Left ventricle myocardium inferior (tissue), 1 donor: ENCODE measurements around the gene ZCCHC4. TPM values are rescaled to one million over a fixed set of nuclear protein-coding genes. Genes with fewer than 3 reads are reported as not detected.

Experiments
- DNase-seq: peaks from one replicate; pipeline ENCODE4 v3.0.0-alpha.2; 2020
- H3K27ac ChIP-seq: fragments of 200-600 bp; replicated peaks from 2 replicates; pipeline ENCODE4 v1.8.0; 2021
- H3K27me3 ChIP-seq: fragments of 200-600 bp; 2 replicates; pipeline ENCODE4 v1.8.0; 2021; ENCODE audit warnings: low read depth
- H3K36me3 ChIP-seq: fragments of 200-600 bp; 2 replicates; pipeline ENCODE4 v1.8.0; 2021
- H3K4me1 ChIP-seq: fragments of 200-600 bp; 2 replicates; pipeline ENCODE4 v1.8.0; 2021
- H3K4me3 ChIP-seq: fragments of 200-600 bp; 2 replicates; pipeline ENCODE4 v1.8.0; 2021; ENCODE audit warnings: mild to moderate bottlenecking, moderate library complexity
- H3K9me3 ChIP-seq: fragments of 200-600 bp; replicated peaks from 2 replicates; pipeline ENCODE4 v1.8.0; 2021
- intact Hi-C: fragments of 100-400 bp; cut with micrococcal nuclease; formaldehyde crosslinking; loops from one replicate; pipeline ENCODE4 v1.11.0; 2022
- total RNA-seq: library from RNA; stranded (reverse); fragmentation: NEBNext Ultra II Directional; extraction: Animal tissue kit (Norgen Biotek cat#: 25700); gene quantifications from one replicate; pipeline ENCODE4 v1.2.1, GENCODE V29; 2021
- TF ChIP-seq, protein P1 (sequence below): fragments of 200-600 bp; IDR thresholded peaks from 2 replicates; pipeline ENCODE4 v1.8.0; 2021; ENCODE audit warnings: antibody characterized with exemption, mild to moderate bottlenecking, borderline replicate concordance
- donor health status: DM: no; HTN: yes; CAD: no; lungs with severe emphysema.

The ZCCHC4 gene
- total RNA-seq, 1 donor from 2014 or later = 8.7 TPM

DNA sequence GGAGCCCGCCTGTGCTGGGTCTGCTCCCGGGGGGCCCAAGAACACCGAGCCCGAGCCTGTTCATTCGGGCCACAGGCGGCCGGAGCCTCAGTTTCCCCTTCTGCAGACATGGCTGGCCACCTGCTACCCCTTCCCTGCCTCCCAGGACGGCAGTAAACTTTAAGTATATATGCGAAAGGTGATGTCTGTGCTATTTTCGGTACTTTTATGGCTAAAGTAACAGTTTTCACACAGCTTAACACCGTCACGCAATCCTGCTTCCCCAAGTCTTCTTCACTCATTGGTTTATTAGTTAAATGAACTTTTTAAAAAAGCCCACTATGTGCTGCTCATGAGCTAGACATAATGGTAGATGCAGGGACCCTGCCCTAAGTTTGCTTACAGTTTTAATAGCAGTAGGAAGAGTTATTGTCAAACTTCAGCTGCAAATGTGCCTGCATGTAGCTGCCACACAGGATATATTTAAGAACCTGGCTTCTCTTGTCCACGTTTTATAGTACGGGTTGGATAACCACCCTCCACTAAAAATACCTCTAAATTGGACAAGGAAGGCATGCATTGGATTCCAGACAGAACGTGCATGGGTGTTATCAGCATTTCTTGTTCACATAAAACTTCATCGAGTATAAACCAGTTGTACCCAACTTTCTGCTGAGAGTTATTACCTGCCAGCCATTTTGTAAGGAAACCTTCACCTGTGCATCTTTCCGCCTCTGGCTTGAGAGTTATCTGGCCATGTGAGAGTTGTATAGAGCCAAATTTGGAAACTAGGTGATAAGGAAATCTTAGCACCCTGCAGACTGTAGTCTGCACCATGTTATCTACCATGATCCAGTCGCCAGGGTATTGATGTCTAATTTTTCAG is 65.2 kb downstream of the ZCCHC4 start:
- intact Hi-C loops = no loop called here
- H3K27me3 ChIP-seq = no peaks in the 10 kb centered on the region
- peak overlapping the region; percentile 83 for H3K27ac ChIP-seq
- peaks cover 23% of the 10 kb centered on the region for H3K36me3 ChIP-seq
- peak overlapping the region; percentile 99 for H3K4me3 ChIP-seq
- DNase-seq = no peak
- peaks cover 5% of the 10 kb centered on the region for H3K9me3 ChIP-seq
- peaks cover 27% of the 10 kb centered on the region for H3K4me1 ChIP-seq
- TF ChIP-seq, protein P1, sequence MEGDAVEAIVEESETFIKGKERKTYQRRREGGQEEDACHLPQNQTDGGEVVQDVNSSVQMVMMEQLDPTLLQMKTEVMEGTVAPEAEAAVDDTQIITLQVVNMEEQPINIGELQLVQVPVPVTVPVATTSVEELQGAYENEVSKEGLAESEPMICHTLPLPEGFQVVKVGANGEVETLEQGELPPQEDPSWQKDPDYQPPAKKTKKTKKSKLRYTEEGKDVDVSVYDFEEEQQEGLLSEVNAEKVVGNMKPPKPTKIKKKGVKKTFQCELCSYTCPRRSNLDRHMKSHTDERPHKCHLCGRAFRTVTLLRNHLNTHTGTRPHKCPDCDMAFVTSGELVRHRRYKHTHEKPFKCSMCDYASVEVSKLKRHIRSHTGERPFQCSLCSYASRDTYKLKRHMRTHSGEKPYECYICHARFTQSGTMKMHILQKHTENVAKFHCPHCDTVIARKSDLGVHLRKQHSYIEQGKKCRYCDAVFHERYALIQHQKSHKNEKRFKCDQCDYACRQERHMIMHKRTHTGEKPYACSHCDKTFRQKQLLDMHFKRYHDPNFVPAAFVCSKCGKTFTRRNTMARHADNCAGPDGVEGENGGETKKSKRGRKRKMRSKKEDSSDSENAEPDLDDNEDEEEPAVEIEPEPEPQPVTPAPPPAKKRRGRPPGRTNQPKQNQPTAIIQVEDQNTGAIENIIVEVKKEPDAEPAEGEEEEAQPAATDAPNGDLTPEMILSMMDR = no peak

DNA sequence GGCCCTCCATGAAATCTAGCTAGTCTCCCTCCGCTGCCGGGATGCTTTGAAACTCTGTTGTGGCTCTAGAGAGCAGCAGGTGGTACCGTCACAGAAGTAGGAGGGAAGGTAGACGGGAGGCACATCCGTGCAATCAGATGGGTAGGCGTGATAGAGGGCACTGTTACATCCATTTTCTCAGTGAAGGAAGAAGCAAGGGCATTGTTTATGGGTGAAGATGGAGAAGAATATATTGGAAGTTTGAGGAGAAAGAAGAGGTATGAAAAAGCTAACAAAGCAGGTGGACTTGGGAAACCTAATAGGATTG is 65.8 kb downstream of the ZCCHC4 start:
- Histone ChIP-seq H3K27me3 (no peaks in the 10 kb centered on the region), H3K27ac (peak overlapping the region; percentile 83), H3K4me1 (peaks cover 27% of the 10 kb centered on the region), H3K4me3 (peak overlapping the region; percentile 99), H3K36me3 (peaks cover 29% of the 10 kb centered on the region), H3K9me3 (peaks cover 5% of the 10 kb centered on the region)
- DNase-seq = no peak
- intact Hi-C loops = no loop called here
- TF ChIP-seq, protein P1 = no peak

DNA sequence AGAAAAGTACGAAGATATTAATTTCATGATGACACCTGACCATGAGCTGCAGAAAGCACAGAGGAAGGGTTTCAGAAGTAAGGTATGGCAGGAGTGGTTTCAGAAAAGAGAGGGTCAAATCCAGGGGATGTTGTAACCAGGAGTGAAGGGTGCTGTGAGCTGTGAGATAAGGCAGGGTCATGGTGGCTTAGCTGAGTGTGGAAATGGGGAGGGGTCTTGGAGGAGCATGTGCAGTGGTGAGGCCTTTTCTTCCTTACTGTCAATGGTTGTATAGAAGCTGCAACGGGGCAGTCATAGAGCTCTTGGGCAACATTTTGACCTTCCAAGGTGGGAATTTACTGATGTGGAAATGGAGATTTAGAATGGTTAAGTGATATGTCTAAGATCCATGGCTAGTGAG is 67.0 kb downstream of the ZCCHC4 start:
- H3K27me3 ChIP-seq = no peaks in the 10 kb centered on the region
- H3K4me3 ChIP-seq = no peak overlapping the region
- H3K4me1 ChIP-seq = peaks cover 27% of the 10 kb centered on the region
- no peak for DNase-seq
- TF ChIP-seq, protein P1 = no peak
- H3K36me3 ChIP-seq = peaks cover 41% of the 10 kb centered on the region
- intact Hi-C loops = no loop called here
- H3K27ac ChIP-seq = peak overlapping the region; percentile 18
- peaks cover 5% of the 10 kb centered on the region for H3K9me3 ChIP-seq

DNA sequence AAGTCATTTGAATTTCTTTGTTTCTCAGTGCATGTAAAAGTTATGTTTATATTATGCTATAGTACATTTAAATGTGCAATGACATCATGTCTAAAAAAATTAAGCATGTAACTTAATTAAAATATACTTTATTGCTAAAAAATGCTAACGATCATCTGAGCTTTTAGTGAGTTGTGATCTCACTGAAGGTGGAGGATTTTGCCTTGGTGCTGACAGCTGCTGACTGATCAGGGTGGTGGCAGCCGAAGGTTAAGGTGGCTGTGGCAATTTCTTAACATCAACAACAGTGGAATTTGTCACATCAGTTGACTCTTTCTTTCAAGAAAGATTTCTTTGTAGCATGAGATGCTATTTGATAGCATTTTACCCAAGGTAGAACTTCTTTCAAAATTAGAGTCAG is 71.1 kb downstream of the ZCCHC4 start:
- DNase-seq = no peak
- intact Hi-C loops = no loop called here
- Histone ChIP-seq H3K27me3 (no peaks in the 10 kb centered on the region), H3K4me3 (no peak overlapping the region), H3K4me1 (peaks cover 7% of the 10 kb centered on the region), H3K36me3 (peaks cover 61% of the 10 kb centered on the region), H3K9me3 (no peaks in the 10 kb centered on the region), H3K27ac (no peak overlapping the region)
- TF ChIP-seq, protein P1 = no peak

DNA sequence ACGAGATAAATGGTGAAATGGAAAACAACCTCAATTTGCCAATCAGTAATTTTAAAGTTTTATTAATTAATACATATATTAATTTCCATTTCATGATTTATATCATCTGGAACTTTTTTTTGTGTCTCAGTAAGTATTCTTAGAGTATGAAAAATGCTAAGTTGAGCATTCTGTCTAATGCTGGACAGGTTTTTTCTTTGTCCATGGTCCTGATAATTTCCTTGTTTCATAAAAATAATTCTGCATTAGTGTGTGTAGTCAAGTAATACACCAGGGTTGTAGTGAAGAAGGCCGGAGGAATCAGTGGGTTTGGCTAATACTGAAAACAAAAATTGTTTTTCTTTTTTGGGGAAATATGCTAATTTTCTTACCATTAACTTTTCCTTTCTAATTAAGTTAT is 74.4 kb downstream of the ZCCHC4 start:
- no peak overlapping the region for H3K27ac ChIP-seq
- no peak overlapping the region for H3K4me3 ChIP-seq
- intact Hi-C loops = no loop called here
- no peaks in the 10 kb centered on the region for H3K4me1 ChIP-seq
- no peak for DNase-seq
- TF ChIP-seq, protein P1 = no peak
- H3K27me3 ChIP-seq = no peaks in the 10 kb centered on the region
- H3K9me3 ChIP-seq = no peaks in the 10 kb centered on the region
- H3K36me3 ChIP-seq = peaks cover 78% of the 10 kb centered on the region
